Astrocyte (in vitro differentiated cells and primary cell): ENCODE measurements around the gene SUPT20HL1.

Source experiments
- EZH2 ChIP-seq: IDR thresholded peaks from 2 replicates; pipeline ENCODE4 v1.6.1; 2012; ENCODE audit warnings: mild to moderate bottlenecking, low read length, inconsistent platforms; ENCODE audit not compliant: insufficient read depth
- TF ChIP-seq, protein P1 (sequence below): IDR thresholded peaks from 2 replicates; pipeline ENCODE4 v1.5.1; 2011; ENCODE audit warnings: low read depth, mild to moderate bottlenecking, inconsistent platforms, low read length, moderate library complexity; ENCODE audit not compliant: insufficient read depth

DNA sequence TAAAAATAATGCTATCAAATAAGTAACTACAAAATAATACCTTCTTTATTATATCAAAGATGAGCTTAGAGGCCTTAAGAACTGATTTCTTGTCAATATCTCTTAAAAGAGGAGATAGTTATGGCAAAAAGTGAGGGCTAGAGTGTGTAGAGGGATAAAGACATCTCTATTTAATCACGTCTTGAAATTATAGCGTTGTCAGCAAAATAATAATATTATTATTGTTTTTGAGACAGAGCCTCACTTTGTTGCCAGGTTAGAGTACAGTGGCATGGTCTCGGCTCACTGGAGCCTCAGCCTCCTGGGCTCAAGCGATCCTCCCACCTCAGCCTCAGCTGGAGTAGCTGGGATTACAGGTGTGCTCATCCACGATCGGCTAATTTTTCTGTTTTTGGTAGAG is 18.3 kb downstream of the SUPT20HL1 start:
- TF ChIP-seq, protein P1, sequence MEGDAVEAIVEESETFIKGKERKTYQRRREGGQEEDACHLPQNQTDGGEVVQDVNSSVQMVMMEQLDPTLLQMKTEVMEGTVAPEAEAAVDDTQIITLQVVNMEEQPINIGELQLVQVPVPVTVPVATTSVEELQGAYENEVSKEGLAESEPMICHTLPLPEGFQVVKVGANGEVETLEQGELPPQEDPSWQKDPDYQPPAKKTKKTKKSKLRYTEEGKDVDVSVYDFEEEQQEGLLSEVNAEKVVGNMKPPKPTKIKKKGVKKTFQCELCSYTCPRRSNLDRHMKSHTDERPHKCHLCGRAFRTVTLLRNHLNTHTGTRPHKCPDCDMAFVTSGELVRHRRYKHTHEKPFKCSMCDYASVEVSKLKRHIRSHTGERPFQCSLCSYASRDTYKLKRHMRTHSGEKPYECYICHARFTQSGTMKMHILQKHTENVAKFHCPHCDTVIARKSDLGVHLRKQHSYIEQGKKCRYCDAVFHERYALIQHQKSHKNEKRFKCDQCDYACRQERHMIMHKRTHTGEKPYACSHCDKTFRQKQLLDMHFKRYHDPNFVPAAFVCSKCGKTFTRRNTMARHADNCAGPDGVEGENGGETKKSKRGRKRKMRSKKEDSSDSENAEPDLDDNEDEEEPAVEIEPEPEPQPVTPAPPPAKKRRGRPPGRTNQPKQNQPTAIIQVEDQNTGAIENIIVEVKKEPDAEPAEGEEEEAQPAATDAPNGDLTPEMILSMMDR: no peak
- TF ChIP-seq EZH2: no peak
